Amniotic epithelial cell (primary cell): ENCODE measurements around the gene FNDC3A.

ENCODE experiments used
- DNase-seq: peaks from one replicate; pipeline ENCODE4 v3.0.0-alpha.2; 2010; ENCODE audit warnings: low read depth

The FNDC3A gene

GRCh38 chr13:49216334-49216733 lies 240.6 kb downstream of the FNDC3A start:
- DNase-seq: no peak

GRCh38 chr13:49217962-49218492 lies 242.3 kb downstream of the FNDC3A start:
- DNase-seq: no peak

- DNase-seq: peak; percentile 25
These were observed 242.9 kb downstream of the FNDC3A start for GRCh38 chr13:49218493-49219051.

- no peak for DNase-seq
These were observed 243.9 kb downstream of the FNDC3A start for GRCh38 chr13:49219647-49220035.

- DNase-seq: peak; percentile 17
These were observed 244.5 kb downstream of the FNDC3A start, which contains the start of gene MLNR for GRCh38 chr13:49220036-49220855. Gene MLNR, plus strand, starts transcription at chr13:49220338. Its CDS starts 0 bp downstream, at chr13:49220338.

GRCh38 chr13:49220856-49221589 lies 245.3 kb downstream of the FNDC3A start:
- no peak for DNase-seq

GRCh38 chr13:49221590-49221965 lies 245.9 kb downstream of the FNDC3A start:
- DNase-seq: no peak

GRCh38 chr13:49225223-49226042 lies 249.7 kb downstream of the FNDC3A start:
- peak; percentile 65 for DNase-seq

- DNase-seq: no peak
These were observed 250.9 kb downstream of the FNDC3A start for GRCh38 chr13:49226613-49227012.

- no peak for DNase-seq
These were observed 259.0 kb downstream of the FNDC3A start for GRCh38 chr13:49234741-49235140.

GRCh38 chr13:49235856-49236431 lies 260.2 kb downstream of the FNDC3A start:
- DNase-seq: no peak

GRCh38 chr13:49238621-49239020 lies 262.9 kb downstream of the FNDC3A start:
- peak; percentile 19 for DNase-seq

GRCh38 chr13:49240017-49240416 lies 264.3 kb downstream of the FNDC3A start:
- DNase-seq: peak; percentile 49

GRCh38 chr13:49241296-49241695 lies 265.6 kb downstream of the FNDC3A start:
- DNase-seq: no peak

- DNase-seq: no peak
These were observed 269.4 kb downstream of the FNDC3A start for GRCh38 chr13:49245101-49245500.

- no peak for DNase-seq
These were observed 271.3 kb downstream of the FNDC3A start for GRCh38 chr13:49246850-49247642.

- DNase-seq: peak; percentile 93
These were observed 272.2 kb downstream of the FNDC3A start, which contains the start of gene CDADC1 for GRCh38 chr13:49247643-49248621. Gene CDADC1, plus strand, starts transcription at chr13:49247925. Its CDS starts 113 bp downstream, at chr13:49248038.

GRCh38 chr13:49248622-49249002 lies 272.9 kb downstream of the FNDC3A start:
- peak; percentile 16 for DNase-seq

- DNase-seq: no peak
These were observed 275.6 kb downstream of the FNDC3A start for GRCh38 chr13:49251326-49251725.
